ENCODE measurements around the gene OR2H2. TPM values are rescaled to one million over a fixed set of nuclear protein-coding genes. Genes with fewer than 3 reads are reported as not detected.

OR2H2 gene
- total RNA-seq, 6 experiments from 2014 or later, result not detected

GRCh38 chr6:29554764-29555163 lies 30.2 kb upstream of the OR2H2 start:
- H3K4me3 Mint-ChIP-seq, result no peak overlapping the region

GRCh38 chr6:29557320-29557719 lies 27.6 kb upstream of the OR2H2 start:
- peaks cover 1% of the 10 kb centered on the region for H3K27me3 Mint-ChIP-seq (ENCODE audit: insufficient read depth)
- H3K36me3 Mint-ChIP-seq (ENCODE audit: low read depth), result no peaks in the 10 kb centered on the region
- no peak overlapping the region for H3K27ac Mint-ChIP-seq
- no peak for DNase-seq
- no peaks in the 10 kb centered on the region for H3K4me1 Mint-ChIP-seq (ENCODE audit: low read depth)
- TF ChIP-seq CTCF (IDR thresholded peaks at IDR 0.05), result no peak
- no peak overlapping the region for H3K4me3 Mint-ChIP-seq
- peaks cover 9% of the 10 kb centered on the region; the same call in 1 of the 2 replicates for H3K9me3 Mint-ChIP-seq

More at GRCh38 chr6:29554764-29555163, 30.2 kb upstream of the OR2H2 start:
- DNase-seq, result no peak
- Mint-ChIP-seq H3K9me3 (peaks cover 9% of the 10 kb centered on the region; the same call in 1 of the 2 replicates), H3K27ac (no peak overlapping the region), H3K4me1 (ENCODE audit: low read depth) (no peaks in the 10 kb centered on the region), H3K36me3 (ENCODE audit: low read depth) (no peaks in the 10 kb centered on the region), H3K27me3 (ENCODE audit: insufficient read depth) (peaks cover 1% of the 10 kb centered on the region)
- no peak for TF ChIP-seq CTCF (IDR thresholded peaks at IDR 0.05)

GRCh38 chr6:29558439-29559079 lies 26.4 kb upstream of the OR2H2 start:
- TF ChIP-seq CTCF (IDR thresholded peaks at IDR 0.05), result no peak
- Mint-ChIP-seq H3K27ac (no peak overlapping the region), H3K27me3 (ENCODE audit: insufficient read depth) (peaks cover 1% of the 10 kb centered on the region), H3K36me3 (ENCODE audit: low read depth) (no peaks in the 10 kb centered on the region), H3K4me3 (no peak overlapping the region), H3K4me1 (ENCODE audit: low read depth) (no peaks in the 10 kb centered on the region), H3K9me3 (peaks cover 9% of the 10 kb centered on the region; the same call in 1 of the 2 replicates)
- no peak for DNase-seq

- Mint-ChIP-seq H3K27ac (no peak within 1 kb of the TSS), H3K9me3 (peaks cover under 1% of the 10 kb centered on the region; the same call in 1 of the 2 replicates), H3K4me3 (no peak within 1 kb of the TSS), H3K27me3 (ENCODE audit: insufficient read depth) (peaks cover 1% of the 10 kb centered on the region), H3K36me3 (ENCODE audit: low read depth) (no peaks in the 10 kb centered on the region), H3K4me1 (ENCODE audit: low read depth) (no peaks in the 10 kb centered on the region)
- TF ChIP-seq CTCF (IDR thresholded peaks at IDR 0.05), result no peak
- no peak for DNase-seq
Measured at GRCh38 chr6:29559524-29560287, 25.2 kb upstream of the OR2H2 start, which contains the start of gene UBD. Gene UBD, minus strand, starts transcription at chr6:29559732. Its CDS starts 31 bp downstream, at chr6:29559701.

- no peaks in the 10 kb centered on the region for H3K4me1 Mint-ChIP-seq (ENCODE audit: low read depth)
- H3K9me3 Mint-ChIP-seq, result no peaks in the 10 kb centered on the region; the same call in 1 of the 2 replicates
- no peak overlapping the region for H3K4me3 Mint-ChIP-seq
- no peaks in the 10 kb centered on the region for H3K36me3 Mint-ChIP-seq (ENCODE audit: low read depth)
- H3K27ac Mint-ChIP-seq, result no peak overlapping the region
- TF ChIP-seq CTCF (IDR thresholded peaks at IDR 0.05), result no peak
- DNase-seq, result no peak
- peaks cover 1% of the 10 kb centered on the region; the same call in 1 of the 2 replicates for H3K27me3 Mint-ChIP-seq (ENCODE audit: insufficient read depth)
Measured at GRCh38 chr6:29561091-29561490, 23.8 kb upstream of the OR2H2 start.

All from HFFc6 (cell line).